Uterus (tissue), 2 donors: ENCODE results near the gene NCLN.

Source experiments
- POLR2A ChIP-seq, 2 donors: fragments of 450-650 bp; IDR thresholded peaks; one replicate each; pipeline ENCODE4 v1.6.1; 2016; ENCODE audit warnings: antibody characterized with exemption in 2 of 2, mild to moderate bottlenecking in 1 of 2, moderate library complexity in 1 of 2
- TF ChIP-seq, protein P1 (sequence below), 4 experiments: fragments of 200-600 bp in 2 of 4; fragments of 450-650 bp in 2 of 4; sonication (generic) in 2 of 4; IDR thresholded peaks; one replicate each; pipeline ENCODE4 v1.5.1; 2016 to 2019; ENCODE audit warnings: antibody characterized with exemption in 4 of 4, mild to moderate bottlenecking in 2 of 4, moderate library complexity in 1 of 4

DNA sequence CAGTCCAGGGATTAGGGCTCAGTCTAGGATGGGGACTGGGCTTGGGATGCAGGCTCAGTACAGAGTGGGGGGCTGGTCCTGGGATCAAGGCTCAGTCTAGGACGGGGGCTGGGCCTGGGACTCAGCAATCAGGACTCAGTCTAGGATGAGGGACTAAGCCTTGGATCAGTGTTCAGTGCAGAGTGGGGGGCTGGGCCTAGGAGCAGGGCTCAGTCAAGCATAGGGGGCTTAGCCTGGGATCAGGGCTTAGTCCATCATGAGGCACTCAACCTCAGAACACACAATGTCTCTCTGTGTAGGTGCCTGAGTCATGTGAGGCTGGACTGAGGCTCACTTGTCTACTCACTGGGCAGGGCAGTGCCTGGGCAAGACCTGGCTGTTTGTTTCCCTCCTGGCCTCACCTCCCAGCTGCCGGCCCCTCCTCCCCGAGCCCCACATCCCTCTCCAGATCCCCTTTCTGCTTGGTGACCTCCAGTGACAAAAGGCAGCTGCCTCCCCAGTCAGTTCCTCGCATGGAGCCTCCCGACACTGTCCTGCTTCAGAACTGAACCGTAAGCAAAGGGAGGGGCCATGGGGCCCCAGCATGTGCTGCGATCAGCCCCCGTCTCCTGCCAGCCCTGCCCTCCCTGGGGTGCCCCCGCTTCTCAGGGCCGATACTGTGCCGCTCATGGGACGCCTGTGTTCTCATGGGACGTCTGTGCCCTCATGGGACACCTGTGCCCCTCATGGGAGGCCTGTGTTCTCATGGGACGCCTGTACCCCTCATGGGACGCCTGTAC, 13.6 kb upstream of the NCLN start:
- TF ChIP-seq, protein P1, sequence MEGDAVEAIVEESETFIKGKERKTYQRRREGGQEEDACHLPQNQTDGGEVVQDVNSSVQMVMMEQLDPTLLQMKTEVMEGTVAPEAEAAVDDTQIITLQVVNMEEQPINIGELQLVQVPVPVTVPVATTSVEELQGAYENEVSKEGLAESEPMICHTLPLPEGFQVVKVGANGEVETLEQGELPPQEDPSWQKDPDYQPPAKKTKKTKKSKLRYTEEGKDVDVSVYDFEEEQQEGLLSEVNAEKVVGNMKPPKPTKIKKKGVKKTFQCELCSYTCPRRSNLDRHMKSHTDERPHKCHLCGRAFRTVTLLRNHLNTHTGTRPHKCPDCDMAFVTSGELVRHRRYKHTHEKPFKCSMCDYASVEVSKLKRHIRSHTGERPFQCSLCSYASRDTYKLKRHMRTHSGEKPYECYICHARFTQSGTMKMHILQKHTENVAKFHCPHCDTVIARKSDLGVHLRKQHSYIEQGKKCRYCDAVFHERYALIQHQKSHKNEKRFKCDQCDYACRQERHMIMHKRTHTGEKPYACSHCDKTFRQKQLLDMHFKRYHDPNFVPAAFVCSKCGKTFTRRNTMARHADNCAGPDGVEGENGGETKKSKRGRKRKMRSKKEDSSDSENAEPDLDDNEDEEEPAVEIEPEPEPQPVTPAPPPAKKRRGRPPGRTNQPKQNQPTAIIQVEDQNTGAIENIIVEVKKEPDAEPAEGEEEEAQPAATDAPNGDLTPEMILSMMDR (IDR thresholded peaks at IDR 0.05): no peak
- no peak for TF ChIP-seq POLR2A (IDR thresholded peaks at IDR 0.05)
